PC-9 (cell line): ENCODE data around the gene CPNE7. TPM values are rescaled to one million over a fixed set of nuclear protein-coding genes. Genes with fewer than 3 reads are reported as not detected.

Source experiments
- BruUV-seq: library from RNA; stranded (reverse); fragments of 400-500 nt; replicated peaks from 2 replicates; lab custom pipeline; 2021; lab: Mats Ljungman, UMichigan
- CTCF ChIA-PET: fragments of 300-600 bp; sonication (Branson Sonifier 250); formaldehyde crosslinking; loops from one replicate; lab custom pipeline; 2022; ENCODE audit warnings: antibody characterized with exemption; lab: Charles Lee
- POLR2A ChIA-PET: fragments of 300-600 bp; sonication (Branson Sonifier 250); formaldehyde crosslinking; loops from one replicate; lab custom pipeline; 2022; ENCODE audit warnings: antibody characterized with exemption; ENCODE audit not compliant: unreplicated experiment; lab: Charles Lee
- DNase-seq, 2 experiments: peaks; one replicate each; pipeline versions ENCODE4 v3.0.0 to v3.0.0-alpha.2; 2015 to 2022; ENCODE audit warnings: mixed read lengths in 1 of 2
- H2AFZ ChIP-seq: fragments of 200-600 bp; sonication (generic); 2 replicates; pipeline ENCODE4 v1.8.1; 2017; ENCODE audit warnings: antibody characterized with exemption
- H3F3A ChIP-seq: fragments of 200-600 bp; sonication (generic); 2 replicates; pipeline ENCODE4 v1.8.1; 2017; ENCODE audit warnings: antibody characterized with exemption, mild to moderate bottlenecking, low read depth; ENCODE audit not compliant: insufficient read depth
- H3K27ac ChIP-seq: fragments of 200-600 bp; sonication (generic); 2 replicates; pipeline ENCODE4 v1.6.1; 2016; ENCODE audit warnings: mixed run types
- H3K27me3 ChIP-seq: fragments of 200-600 bp; sonication (generic); 2 replicates; pipeline ENCODE4 v1.6.1; 2016; ENCODE audit warnings: low read depth, mixed run types; ENCODE audit not compliant: insufficient read depth
- H3K36me3 ChIP-seq: fragments of 200-600 bp; sonication (generic); 2 replicates; pipeline ENCODE4 v1.6.1; 2016; ENCODE audit warnings: low read depth, mixed run types
- H3K4me1 ChIP-seq: fragments of 200-600 bp; sonication (generic); replicated peaks from 2 replicates; pipeline ENCODE4 v1.6.1; 2016; ENCODE audit warnings: mixed run types; ENCODE audit not compliant: insufficient read depth
- H3K4me2 ChIP-seq: fragments of 200-600 bp; sonication (generic); 2 replicates; pipeline ENCODE4 v1.6.1; 2017; ENCODE audit warnings: mixed run types
- H3K4me3 ChIP-seq: fragments of 200-600 bp; sonication (generic); 2 replicates; pipeline ENCODE4 v1.6.1; 2016; ENCODE audit warnings: mixed run types
- H3K79me2 ChIP-seq: fragments of 200-600 bp; sonication (generic); 2 replicates; pipeline ENCODE4 v1.6.1; 2017; ENCODE audit warnings: low read depth, mixed run types
- H3K9me2 ChIP-seq: fragments of 200-600 bp; sonication (generic); 2 replicates; pipeline ENCODE4 v1.8.1; 2017; ENCODE audit warnings: mild to moderate bottlenecking; ENCODE audit not compliant: insufficient read depth
- H3K9me3 ChIP-seq: fragments of 200-600 bp; sonication (generic); 2 replicates; pipeline ENCODE4 v1.8.1; 2016; ENCODE audit warnings: low read depth; ENCODE audit not compliant: insufficient read depth
- H4K20me1 ChIP-seq: fragments of 200-600 bp; sonication (generic); 2 replicates; pipeline ENCODE4 v1.8.1; 2017; ENCODE audit not compliant: insufficient read depth
- CTCF ChIP-seq: fragments of 200-600 bp; sonication (generic); conservative IDR thresholded peaks from 2 replicates; pipeline ENCODE4 v1.6.1; 2017; ENCODE audit warnings: mixed run types, antibody characterized with exemption, mild to moderate bottlenecking, moderate library complexity
- EZH2 ChIP-seq: fragments of 200-600 bp; sonication (generic); IDR thresholded peaks from 2 replicates; pipeline ENCODE4 v1.8.0; 2017; ENCODE audit warnings: antibody characterized with exemption, low read depth
- intact Hi-C: fragments of 100-400 bp; cut with micrococcal nuclease; formaldehyde crosslinking; loops from one replicate; pipeline ENCODE4 v1.10.0; 2022; ENCODE audit not compliant: unreplicated experiment
- total RNA-seq: library from RNA; stranded (reverse); gene quantifications from 2 replicates; pipeline ENCODE4 v1.2.3, GENCODE V29; 2021

The CPNE7 gene
- total RNA-seq, 1 experiment from 2014 or later = 19.5 TPM

GRCh38 chr16:89573826-89574680 is 1.5 kb upstream of the CPNE7 start:
- Histone ChIP-seq H3K9me2 (no peaks in the 10 kb centered on the region), H2AFZ (peak overlapping the region; percentile 81; the same call in 1 of the 2 replicates), H3K36me3 (0 out of 2 replicates have a peak, but pooled peaks cover 1% of the 10 kb centered on the region), H3F3A (peaks cover 24% of the 10 kb centered on the region), H3K79me2 (peaks cover 9% of the 10 kb centered on the region; the same call in 1 of the 2 replicates), H3K4me3 (peak overlapping the region; percentile 76; the same call in 1 of the 2 replicates), H3K9me3 (no peaks in the 10 kb centered on the region), H3K4me2 (peak overlapping the region; percentile 97), H3K27ac (no peak overlapping the region), H3K4me1 (peaks cover 7% of the 10 kb centered on the region; the same call in 1 of the 2 replicates), H3K27me3 (no peaks in the 10 kb centered on the region), H4K20me1 (no peaks in the 10 kb centered on the region)
- BruUV-seq = no TSS peak
- ChIA-PET POLR2A (interaction anchor here (0.6 kb wide), 1 partner anchor 9 kb away, joined by 4 read pairs; no protein-coding TSS in a partner anchor), CTCF (interaction anchor here (0.6 kb wide), 1 partner anchor 44 kb away, joined by 4 read pairs; no protein-coding TSS in a partner anchor)
- TF ChIP-seq CTCF = no peak
- TF ChIP-seq EZH2 = no peak
- no peak for DNase-seq
- intact Hi-C loops = loop anchor here (1.0 to 5.0 kb wide), 2 partner anchors 67 to 128 kb away; partner anchors contain the start of gene SPATA2L

GRCh38 chr16:89574681-89575246 is 794 bp upstream of the CPNE7 start:
- no peak for TF ChIP-seq EZH2
- peak; percentile 65; the same call in 1 of the 2 replicates for TF ChIP-seq CTCF
- BruUV-seq = no TSS peak
- ChIA-PET CTCF (no interaction called here), POLR2A (interaction anchor here (0.6 kb wide), 1 partner anchor 8 kb away, joined by 4 read pairs; no protein-coding TSS in a partner anchor)
- intact Hi-C loops = loop anchor here (1.0 to 5.0 kb wide), 2 partner anchors 67 to 128 kb away; partner anchors contain the start of gene SPATA2L
- peak overlapping the region; percentile 81 for H2AFZ ChIP-seq
- H4K20me1 ChIP-seq = no peaks in the 10 kb centered on the region
- H3K27ac ChIP-seq = no peak overlapping the region
- H3K9me2 ChIP-seq = no peaks in the 10 kb centered on the region
- H3K4me3 ChIP-seq = peak overlapping the region; percentile 76
- peaks cover 6% of the 10 kb centered on the region; the same call in 1 of the 2 replicates for H3K36me3 ChIP-seq
- no peaks in the 10 kb centered on the region for H3K27me3 ChIP-seq
- peaks cover 7% of the 10 kb centered on the region; the same call in 1 of the 2 replicates for H3K4me1 ChIP-seq
- DNase-seq = peak; percentile 46 to 86
- peak overlapping the region; percentile 97 for H3K4me2 ChIP-seq
- peaks cover 9% of the 10 kb centered on the region; the same call in 1 of the 2 replicates for H3K79me2 ChIP-seq
- no peaks in the 10 kb centered on the region for H3K9me3 ChIP-seq
- H3F3A ChIP-seq = peaks cover 28% of the 10 kb centered on the region
